Immature natural killer cell (primary cell): ENCODE measurements around the gene CLEC16A. TPM values are rescaled to one million over a fixed set of nuclear protein-coding genes. Genes with fewer than 3 reads are reported as not detected.

ENCODE experiments used
- DNase-seq, 3 donors: peaks; one replicate each; pipeline ENCODE4 v3.0.0; 2022; ENCODE audit warnings: mixed read lengths in 1 of 3
- H3K27ac Mint-ChIP-seq, 6 donors: one replicate each; pipeline ENCODE4 v1.8.0; 2020; ENCODE audit warnings: mixed read lengths in 6 of 6, mild to moderate bottlenecking in 5 of 6, inconsistent platforms in 4 of 6, moderate library complexity in 3 of 6
- H3K27me3 Mint-ChIP-seq, 3 donors: one replicate each; pipeline ENCODE4 v1.8.0; 2020 to 2021; ENCODE audit warnings: low read depth in 3 of 3, mild to moderate bottlenecking in 3 of 3, mixed read lengths in 3 of 3, moderate library complexity in 3 of 3, inconsistent platforms in 1 of 3
- H3K36me3 Mint-ChIP-seq, 3 donors: one replicate each; pipeline ENCODE4 v1.8.0; 2020; ENCODE audit warnings: mixed read lengths in 3 of 3, inconsistent platforms in 2 of 3, mild to moderate bottlenecking in 2 of 3
- H3K4me1 Mint-ChIP-seq, 2 donors: one replicate each; pipeline ENCODE4 v1.8.0; 2020; ENCODE audit warnings: inconsistent platforms in 2 of 2, mild to moderate bottlenecking in 2 of 2, mixed read lengths in 2 of 2, moderate library complexity in 1 of 2
- H3K4me3 Mint-ChIP-seq, 5 donors: one replicate each; pipeline ENCODE4 v1.8.0; 2020; ENCODE audit warnings: mild to moderate bottlenecking in 5 of 5, mixed read lengths in 5 of 5, inconsistent platforms in 3 of 5, moderate library complexity in 3 of 5
- H3K9me3 Mint-ChIP-seq, 6 donors: one replicate each; pipeline ENCODE4 v1.8.0; 2020; ENCODE audit warnings: mild to moderate bottlenecking in 6 of 6, mixed read lengths in 6 of 6, inconsistent platforms in 4 of 6, moderate library complexity in 3 of 6
- polyA plus RNA-seq, 3 donors: library from polyadenylated mRNA; unstranded; fragments of 300-500 nt; fragmentation: Illumina TruSeq; gene quantifications; one replicate each; pipeline ENCODE4 v1.2.3, GENCODE V29; 2021

CLEC16A gene
- polyA plus RNA-seq, 3 donors from 2014 or later, result 5.6 to 19.9 (median 5.6) TPM

DNA sequence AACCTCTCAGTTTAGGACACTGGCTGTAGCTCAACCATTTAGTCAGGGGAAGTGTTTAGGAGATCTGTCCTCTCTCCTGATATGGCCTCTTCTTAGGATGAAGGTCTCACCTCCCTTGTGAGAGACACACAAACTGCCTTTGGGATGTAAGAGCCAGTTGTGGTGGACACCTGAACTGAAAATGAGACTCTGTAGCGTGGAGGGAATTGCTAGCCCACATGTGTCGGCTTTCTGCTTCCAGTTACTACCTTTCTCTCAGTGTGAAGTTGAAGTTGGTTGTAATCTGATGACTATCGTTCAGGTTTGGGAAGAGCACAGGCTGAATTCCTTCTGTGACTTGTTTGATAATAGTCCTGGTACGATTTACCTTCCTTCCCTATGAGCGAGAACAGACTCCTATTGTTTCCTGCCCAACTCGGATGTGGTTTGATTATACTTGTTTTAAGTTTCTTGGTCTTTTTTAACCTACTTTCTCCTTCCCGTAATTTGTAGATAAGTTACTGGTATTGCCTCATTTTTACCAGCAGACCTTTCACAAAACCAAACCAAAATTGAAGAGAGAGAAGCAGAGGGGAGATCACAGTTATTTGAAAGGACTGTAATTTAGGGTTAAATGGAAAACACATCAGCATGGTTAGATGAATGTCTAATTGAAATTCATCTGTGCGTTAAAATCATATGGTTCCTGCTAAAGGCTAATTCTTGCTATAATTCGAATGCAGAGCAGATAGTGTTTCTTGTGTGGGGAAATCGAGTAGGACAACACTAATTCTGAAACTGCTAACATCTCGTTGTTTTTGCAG is 43.2 kb downstream of the CLEC16A start:
- Mint-ChIP-seq H3K36me3 (peaks cover 9 to 30% (median 29%) of the 10 kb centered on the region in 3 donors), H3K27me3 (peaks cover 0 to 1% (median 0%) of the 10 kb centered on the region in 3 donors), H3K27ac (peak overlapping the region in 5 of 6 donors; percentile 6 to 72 (median 31)), H3K9me3 (no peaks in the 10 kb centered on the region), H3K4me1 (peaks cover 17 to 18% of the 10 kb centered on the region in 2 donors), H3K4me3 (peak overlapping the region in 3 of 5 donors; percentile 8 to 33 (median 20))
- DNase-seq, result no peak

DNA sequence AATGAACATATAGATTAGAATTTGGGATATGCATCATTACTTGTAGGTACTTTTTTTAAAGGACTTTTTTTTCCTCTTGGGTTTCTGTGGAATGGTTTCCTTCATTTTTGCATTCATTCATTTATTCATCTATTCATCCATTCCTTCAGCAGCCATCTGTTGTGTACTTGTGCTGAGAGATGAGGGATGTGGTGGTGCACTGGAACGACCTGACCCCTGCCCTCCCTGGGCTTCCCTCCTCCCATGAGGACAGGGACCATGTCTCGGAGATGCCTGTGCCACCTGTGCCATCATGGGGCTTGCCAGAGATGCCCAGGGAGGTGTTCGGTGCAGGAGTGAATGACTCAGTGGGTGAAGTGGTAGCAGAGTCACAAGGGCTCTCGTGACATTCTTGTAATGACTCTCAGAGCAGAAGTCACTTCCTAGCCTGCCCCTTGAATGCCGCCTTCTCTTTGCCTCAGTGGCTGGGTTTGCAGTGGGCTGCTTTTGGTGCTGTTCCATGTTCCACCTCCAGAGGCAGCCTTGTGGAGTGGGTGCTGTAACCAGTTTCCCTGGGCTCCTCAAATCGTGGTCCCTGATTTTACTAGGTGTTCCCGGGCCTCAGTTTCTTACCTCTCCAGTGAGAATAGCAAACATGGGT is 43.9 kb downstream of the CLEC16A start:
- no peak for DNase-seq
- peaks cover 17 to 18% of the 10 kb centered on the region in 2 donors for H3K4me1 Mint-ChIP-seq
- H3K27me3 Mint-ChIP-seq, result peaks cover 0 to 1% (median 0%) of the 10 kb centered on the region in 3 donors
- peaks cover 15 to 35% (median 29%) of the 10 kb centered on the region in 3 donors for H3K36me3 Mint-ChIP-seq
- no peaks in the 10 kb centered on the region for H3K9me3 Mint-ChIP-seq
- peak overlapping the region in 1 of 6 donors; percentile 6 for H3K27ac Mint-ChIP-seq
- no peak overlapping the region for H3K4me3 Mint-ChIP-seq

DNA sequence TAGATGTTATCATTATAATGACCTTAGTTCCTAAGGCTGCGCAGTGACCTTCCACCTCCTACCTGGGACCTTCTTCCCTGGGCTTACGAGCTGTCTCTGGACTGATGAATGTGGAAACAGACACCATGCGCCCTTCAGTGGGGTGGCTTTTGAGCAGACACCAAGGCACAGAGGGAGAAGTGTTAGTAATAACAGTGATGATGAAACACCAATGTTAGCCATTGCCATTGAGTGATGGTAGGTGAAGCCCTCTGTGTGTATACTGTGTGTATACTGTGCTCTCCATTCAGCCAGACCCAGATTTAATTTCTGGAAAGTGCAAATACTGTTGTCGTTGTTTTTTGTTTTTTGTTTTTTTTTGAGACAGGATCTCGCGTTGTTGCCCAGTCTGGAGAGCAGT is 44.5 kb downstream of the CLEC16A start:
- H3K4me1 Mint-ChIP-seq, result peaks cover 17 to 18% of the 10 kb centered on the region in 2 donors
- DNase-seq, result no peak
- peaks cover 15 to 32% (median 29%) of the 10 kb centered on the region in 3 donors for H3K36me3 Mint-ChIP-seq
- no peak overlapping the region for H3K4me3 Mint-ChIP-seq
- no peaks in the 10 kb centered on the region for H3K9me3 Mint-ChIP-seq
- peaks cover 0 to 1% (median 0%) of the 10 kb centered on the region in 3 donors for H3K27me3 Mint-ChIP-seq
- no peak overlapping the region for H3K27ac Mint-ChIP-seq

DNA sequence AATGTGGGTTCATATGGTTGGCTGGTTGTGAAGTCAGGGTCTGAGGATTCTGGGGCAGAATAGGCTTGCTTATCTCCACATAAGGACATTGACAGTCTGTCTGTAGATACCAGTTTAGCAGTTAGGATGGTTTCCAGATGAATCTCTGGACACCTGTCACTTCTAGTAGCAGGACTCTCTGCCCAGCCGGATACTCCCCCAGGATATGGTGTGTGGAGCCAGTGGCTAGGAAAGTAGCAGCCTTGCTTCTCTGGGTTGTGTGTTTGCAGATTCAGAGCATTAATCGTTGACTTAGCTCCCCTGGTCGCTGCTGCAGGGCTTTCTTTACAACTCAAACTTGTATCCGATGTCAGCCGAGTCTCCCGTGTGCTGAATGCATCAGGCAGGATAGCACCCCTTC is 45.2 kb downstream of the CLEC16A start:
- peaks cover 16 to 29% (median 28%) of the 10 kb centered on the region in 3 donors for H3K36me3 Mint-ChIP-seq
- no peak overlapping the region for H3K27ac Mint-ChIP-seq
- no peaks in the 10 kb centered on the region for H3K9me3 Mint-ChIP-seq
- H3K4me1 Mint-ChIP-seq, result peaks cover 17 to 18% of the 10 kb centered on the region in 2 donors
- DNase-seq, result no peak
- H3K27me3 Mint-ChIP-seq, result peaks cover 0 to 1% (median 0%) of the 10 kb centered on the region in 3 donors
- no peak overlapping the region for H3K4me3 Mint-ChIP-seq

DNA sequence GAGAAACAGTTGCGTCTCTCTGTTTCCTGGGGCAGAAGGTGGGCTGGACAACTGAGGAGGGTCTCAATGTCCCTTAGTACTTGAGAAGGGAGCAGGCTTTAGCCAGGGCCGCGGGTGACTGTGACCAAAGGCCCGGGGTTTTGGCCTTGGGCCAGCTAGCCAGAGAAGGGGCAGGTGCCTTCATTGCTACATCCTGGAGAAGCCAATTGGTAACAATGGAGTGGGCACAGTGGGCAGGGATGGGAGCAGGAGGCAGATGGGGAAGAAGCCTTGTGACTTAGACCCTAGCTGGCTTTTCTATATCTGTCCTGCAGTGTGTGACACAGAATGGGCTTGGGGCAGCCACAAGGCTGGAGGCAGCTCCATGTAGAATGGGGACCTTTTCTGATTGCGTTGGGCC is 46.0 kb downstream of the CLEC16A start:
- Mint-ChIP-seq H3K4me3 (no peak overlapping the region), H3K36me3 (peaks cover 21 to 31% (median 25%) of the 10 kb centered on the region in 3 donors), H3K27me3 (peaks cover 0 to 1% (median 0%) of the 10 kb centered on the region in 3 donors), H3K4me1 (peaks cover 18% of the 10 kb centered on the region in 2 donors), H3K9me3 (no peaks in the 10 kb centered on the region), H3K27ac (no peak overlapping the region)
- no peak for DNase-seq

DNA sequence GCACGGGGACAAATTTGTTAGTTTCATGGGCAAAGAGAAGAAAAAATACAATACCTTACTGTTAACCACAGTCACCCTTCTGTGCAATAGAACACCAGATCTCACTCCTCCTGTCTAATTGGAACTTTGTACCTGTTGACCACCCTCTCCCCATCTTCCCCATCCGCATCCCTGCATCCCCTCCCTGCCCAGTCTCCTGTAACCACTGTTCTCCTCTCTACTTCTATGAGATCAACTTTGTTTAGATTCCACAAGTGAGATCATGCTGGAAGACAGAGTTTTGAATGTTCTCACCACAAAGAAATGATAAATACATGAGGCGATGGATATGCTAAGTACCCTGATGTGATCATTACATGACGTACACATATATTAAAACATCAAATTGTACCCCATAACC is 47.7 kb downstream of the CLEC16A start:
- Mint-ChIP-seq H3K4me1 (peaks cover 17 to 18% of the 10 kb centered on the region in 2 donors), H3K9me3 (no peaks in the 10 kb centered on the region), H3K36me3 (peaks cover 21 to 36% (median 25%) of the 10 kb centered on the region in 3 donors), H3K27ac (no peak overlapping the region), H3K27me3 (peaks cover 0 to 1% (median 0%) of the 10 kb centered on the region in 3 donors), H3K4me3 (no peak overlapping the region)
- DNase-seq, result no peak

DNA sequence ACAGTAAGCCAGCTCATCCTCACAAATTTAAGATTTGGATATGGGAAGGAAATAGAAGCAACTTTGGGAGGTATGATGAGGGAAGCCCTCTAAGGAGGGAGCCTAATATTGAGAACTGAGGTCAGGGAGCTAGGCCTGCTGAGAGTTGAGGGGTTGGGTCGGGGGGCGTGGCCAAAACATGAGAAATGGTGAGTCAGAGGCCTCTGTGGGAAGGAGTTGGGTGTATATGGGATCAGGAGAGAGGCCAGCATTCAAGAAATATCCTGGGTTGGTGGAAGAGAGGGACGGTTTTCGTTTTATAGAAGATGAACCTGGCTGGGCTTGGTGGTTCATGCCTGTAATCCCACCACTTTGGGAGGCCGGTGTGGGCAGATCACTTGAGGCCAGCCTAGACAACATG is 48.4 kb downstream of the CLEC16A start:
- Mint-ChIP-seq H3K9me3 (no peaks in the 10 kb centered on the region), H3K36me3 (peaks cover 21 to 43% (median 32%) of the 10 kb centered on the region in 3 donors), H3K4me1 (peaks cover 10 to 11% of the 10 kb centered on the region in 2 donors), H3K27me3 (peaks cover 0 to 1% (median 0%) of the 10 kb centered on the region in 3 donors), H3K4me3 (no peak overlapping the region), H3K27ac (no peak overlapping the region)
- no peak for DNase-seq

DNA sequence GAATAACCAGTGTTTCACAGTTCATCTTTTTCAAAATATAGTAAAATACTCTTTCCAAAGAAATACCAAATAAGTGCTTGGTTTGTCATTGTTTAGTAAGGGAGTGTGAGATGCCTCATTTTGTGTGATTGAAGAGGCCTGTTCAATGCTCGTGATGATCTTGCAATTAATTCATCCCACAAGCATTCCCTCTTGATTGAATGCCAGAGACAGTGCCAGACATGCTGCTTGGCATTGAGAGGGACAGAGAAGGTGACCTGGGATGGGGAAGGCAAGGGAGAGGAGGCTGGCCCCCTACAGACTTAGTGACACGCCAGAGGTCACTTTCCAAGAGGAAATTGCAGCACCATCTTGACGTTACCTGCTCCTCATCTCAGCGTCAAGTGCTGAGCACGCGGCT is 49.3 kb downstream of the CLEC16A start:
- no peaks in the 10 kb centered on the region for H3K9me3 Mint-ChIP-seq
- H3K4me3 Mint-ChIP-seq, result no peak overlapping the region
- no peak overlapping the region for H3K27ac Mint-ChIP-seq
- peaks cover 1 to 4% of the 10 kb centered on the region in 2 donors for H3K4me1 Mint-ChIP-seq
- peaks cover 0 to 1% (median 0%) of the 10 kb centered on the region in 3 donors for H3K27me3 Mint-ChIP-seq
- H3K36me3 Mint-ChIP-seq, result peaks cover 24 to 48% (median 34%) of the 10 kb centered on the region in 3 donors
- DNase-seq, result no peak

DNA sequence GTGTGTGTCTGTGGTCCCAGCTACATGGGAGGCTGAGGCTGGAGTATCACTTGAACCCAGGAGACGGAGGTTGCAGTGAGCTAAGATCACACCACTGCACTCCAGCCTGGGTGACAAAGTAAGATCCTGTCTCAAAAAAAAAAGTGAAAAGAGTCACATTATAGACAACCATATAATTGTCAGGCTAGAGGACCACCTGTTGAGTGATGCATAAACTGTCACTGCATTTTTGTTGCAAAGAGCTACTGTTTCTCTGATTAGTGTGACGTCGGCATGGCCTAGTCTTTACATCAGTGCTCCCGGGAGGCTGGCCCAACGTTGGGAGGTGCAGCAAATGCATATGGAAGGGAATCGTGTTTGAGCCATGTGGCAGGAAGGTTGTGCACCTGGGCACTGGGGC is 50.2 kb downstream of the CLEC16A start:
- peaks cover 0 to 1% (median 0%) of the 10 kb centered on the region in 3 donors for H3K27me3 Mint-ChIP-seq
- no peak overlapping the region for H3K4me3 Mint-ChIP-seq
- H3K36me3 Mint-ChIP-seq, result peaks cover 25 to 53% (median 37%) of the 10 kb centered on the region in 3 donors
- peaks cover 0 to 4% of the 10 kb centered on the region in 2 donors for H3K4me1 Mint-ChIP-seq
- no peak for DNase-seq
- no peak overlapping the region for H3K27ac Mint-ChIP-seq
- H3K9me3 Mint-ChIP-seq, result no peaks in the 10 kb centered on the region

DNA sequence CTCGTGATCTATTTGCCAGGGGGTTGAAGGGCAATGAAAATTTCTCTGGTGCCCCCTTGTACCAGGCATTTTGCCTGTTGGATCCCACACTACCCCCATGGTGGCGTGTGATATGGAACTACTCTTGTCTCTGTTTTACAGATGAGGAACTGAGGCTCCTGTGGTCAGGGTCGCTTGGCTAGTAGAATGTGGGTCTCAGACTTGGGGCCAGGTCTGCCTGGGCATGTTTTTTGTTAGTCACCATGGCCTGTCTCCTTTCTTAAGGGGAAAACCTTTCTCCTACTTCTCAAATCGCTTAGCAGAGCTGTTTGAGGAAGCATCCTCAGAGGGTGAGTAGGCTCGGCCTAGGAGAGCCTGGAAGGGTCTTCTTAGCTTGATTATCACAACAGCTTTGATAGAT is 51.2 kb downstream of the CLEC16A start:
- DNase-seq, result no peak
- no peak overlapping the region for H3K4me3 Mint-ChIP-seq
- H3K9me3 Mint-ChIP-seq, result no peaks in the 10 kb centered on the region
- no peak overlapping the region for H3K27ac Mint-ChIP-seq
- H3K27me3 Mint-ChIP-seq, result peaks cover 0 to 1% (median 0%) of the 10 kb centered on the region in 3 donors
- peaks cover 0 to 4% of the 10 kb centered on the region in 2 donors for H3K4me1 Mint-ChIP-seq
- H3K36me3 Mint-ChIP-seq, result peaks cover 25 to 59% (median 37%) of the 10 kb centered on the region in 3 donors

DNA sequence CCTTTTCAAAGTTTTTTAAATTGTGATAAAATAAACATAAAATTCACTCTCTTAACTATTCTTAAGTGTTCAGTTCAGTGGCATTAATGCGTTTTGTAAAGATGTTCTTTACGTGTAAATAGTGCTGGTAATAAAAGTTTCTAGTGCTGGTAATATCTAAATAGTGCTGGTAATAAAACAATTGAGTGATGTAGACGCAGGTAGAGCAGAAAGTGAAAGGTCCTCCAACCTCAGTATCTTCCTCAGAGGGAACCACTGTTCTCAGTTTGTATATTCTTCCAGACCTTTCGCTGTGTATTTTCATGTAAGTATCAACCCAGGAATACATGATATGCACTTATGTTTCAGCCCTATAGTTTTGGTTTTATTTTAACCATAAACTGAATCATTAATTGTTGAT is 53.1 kb downstream of the CLEC16A start:
- Mint-ChIP-seq H3K27me3 (peaks cover 0 to 1% (median 0%) of the 10 kb centered on the region in 3 donors), H3K36me3 (peaks cover 21 to 52% (median 22%) of the 10 kb centered on the region in 3 donors), H3K4me1 (peaks cover 0 to 1% of the 10 kb centered on the region in 2 donors), H3K27ac (no peak overlapping the region), H3K4me3 (no peak overlapping the region), H3K9me3 (no peaks in the 10 kb centered on the region)
- DNase-seq, result no peak

DNA sequence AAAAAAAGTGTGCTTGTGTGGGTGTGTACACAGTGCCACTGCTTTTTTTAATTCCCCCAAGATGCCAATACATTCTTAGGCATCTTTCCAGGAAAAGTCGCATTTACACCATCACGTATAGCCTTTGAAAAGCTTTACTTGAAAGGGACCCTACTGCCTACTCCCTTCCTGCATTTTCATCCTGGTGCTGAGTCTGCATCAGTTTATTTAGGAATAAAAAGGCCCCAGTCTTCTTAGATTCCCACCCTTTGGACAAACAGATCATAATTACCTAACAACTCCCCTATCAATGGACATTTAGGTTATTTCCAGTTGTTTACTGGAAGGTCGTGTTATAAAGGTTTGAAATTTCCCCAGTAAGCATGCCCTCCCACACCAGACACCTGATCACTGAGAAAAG is 54.9 kb downstream of the CLEC16A start:
- no peak for DNase-seq
- Mint-ChIP-seq H3K9me3 (no peaks in the 10 kb centered on the region), H3K4me3 (no peak overlapping the region), H3K36me3 (peaks cover 13 to 50% (median 18%) of the 10 kb centered on the region in 3 donors), H3K27ac (peak overlapping the region in 1 of 6 donors; percentile 34), H3K27me3 (peaks cover 0 to 5% (median 1%) of the 10 kb centered on the region in 3 donors), H3K4me1 (peaks cover 0 to 1% of the 10 kb centered on the region in 2 donors)

DNA sequence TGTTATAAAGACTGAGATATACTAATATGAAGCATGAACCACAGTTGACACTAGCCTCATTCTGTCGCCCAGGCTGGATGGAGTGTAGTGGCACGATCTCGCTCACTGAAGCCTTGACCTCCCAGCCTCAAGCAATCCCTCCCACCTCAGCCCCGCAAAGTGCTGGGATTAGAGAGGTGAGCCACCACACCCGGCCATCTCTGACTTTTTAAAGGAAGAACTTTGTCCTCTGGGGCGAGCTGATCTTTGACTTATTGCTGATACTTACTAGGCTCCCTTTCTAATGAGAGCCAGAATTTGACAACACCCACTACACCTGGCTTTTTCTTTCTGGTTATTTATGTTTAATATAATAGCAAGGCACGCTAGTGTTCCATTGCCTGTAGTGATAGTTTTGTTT is 57.2 kb downstream of the CLEC16A start:
- H3K4me1 Mint-ChIP-seq, result no peaks in the 10 kb centered on the region
- peaks cover 0 to 5% (median 0%) of the 10 kb centered on the region in 3 donors for H3K27me3 Mint-ChIP-seq
- no peak overlapping the region for H3K4me3 Mint-ChIP-seq
- no peaks in the 10 kb centered on the region for H3K9me3 Mint-ChIP-seq
- no peak overlapping the region for H3K27ac Mint-ChIP-seq
- peaks cover 10 to 45% (median 13%) of the 10 kb centered on the region in 3 donors for H3K36me3 Mint-ChIP-seq
- no peak for DNase-seq

DNA sequence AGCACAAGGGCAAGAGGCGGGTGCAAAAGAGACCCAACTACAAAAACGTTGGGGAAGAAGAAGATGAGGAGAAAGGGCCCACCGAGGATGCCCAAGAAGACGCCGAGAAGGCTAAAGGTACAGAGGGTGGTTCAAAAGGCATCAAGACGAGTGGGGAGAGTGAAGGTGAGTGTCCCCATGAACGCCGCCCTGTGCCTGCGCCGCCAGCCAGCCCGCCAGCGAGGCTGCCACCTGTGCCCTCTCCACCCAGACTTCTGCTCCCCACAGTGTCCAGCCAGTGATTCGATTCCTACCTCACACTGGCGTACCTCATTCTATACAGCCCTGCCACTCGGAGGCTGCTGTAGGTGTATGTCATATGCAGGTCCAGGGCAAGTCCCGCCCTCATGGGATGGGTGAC is 58.8 kb downstream of the CLEC16A start:
- H3K36me3 Mint-ChIP-seq, result peaks cover 7 to 35% (median 12%) of the 10 kb centered on the region in 3 donors
- peak overlapping the region in 1 of 6 donors; percentile 57 for H3K27ac Mint-ChIP-seq
- H3K9me3 Mint-ChIP-seq, result no peaks in the 10 kb centered on the region
- no peak for DNase-seq
- peaks cover 0 to 6% (median 0%) of the 10 kb centered on the region in 3 donors for H3K27me3 Mint-ChIP-seq
- no peak overlapping the region for H3K4me3 Mint-ChIP-seq
- H3K4me1 Mint-ChIP-seq, result no peaks in the 10 kb centered on the region
